GM18867 (cell line): ENCODE data around the gene DOK6.
"Not testable (repeated sequence)": the region's sequence is repeated elsewhere in the genome, so short reads cannot be mapped to it uniquely, and the experiment has no call there.

Source experiments
- ATAC-seq: cut with Tn5 transposase; IDR thresholded peaks from one replicate; pipeline ENCODE4 v1.9.1; 2021; ENCODE audit warnings: mild to moderate bottlenecking, moderate library complexity; ENCODE audit not compliant: unreplicated experiment

The DOK6 gene

DNA sequence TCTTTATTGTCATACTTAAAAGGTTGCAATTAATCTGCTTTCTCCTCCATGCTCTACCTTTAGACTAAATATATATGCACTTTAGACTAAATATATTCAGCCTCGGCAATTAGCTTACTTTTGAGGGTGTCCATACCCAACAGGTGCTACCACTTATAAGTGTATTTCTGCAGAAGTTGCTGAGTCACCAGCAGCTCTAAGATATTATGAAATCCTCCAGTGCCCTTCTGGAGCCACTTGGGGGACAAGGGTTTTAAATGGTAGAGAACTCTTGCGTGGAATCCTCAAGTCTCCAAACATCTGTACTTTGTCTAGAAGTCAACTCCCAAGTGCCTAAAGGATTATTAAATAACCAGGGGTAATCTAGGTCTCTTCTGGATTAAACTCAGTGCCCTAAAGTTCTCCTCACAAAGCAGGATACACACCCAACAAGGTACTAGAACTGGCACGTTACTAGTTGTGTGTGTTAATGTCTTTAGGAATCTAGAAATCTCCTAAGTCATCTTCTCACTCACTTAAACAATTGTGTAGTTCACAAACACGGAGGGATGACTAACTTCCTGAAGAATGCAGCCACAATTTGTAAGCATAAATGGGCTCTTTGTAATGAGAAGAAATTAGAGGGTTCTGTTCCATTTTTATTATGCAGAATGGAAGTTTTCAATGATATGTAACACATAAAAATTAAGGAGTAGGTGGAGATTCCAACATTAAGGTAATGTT is 387.3 kb downstream of the DOK6 start:
- no peak for ATAC-seq

DNA sequence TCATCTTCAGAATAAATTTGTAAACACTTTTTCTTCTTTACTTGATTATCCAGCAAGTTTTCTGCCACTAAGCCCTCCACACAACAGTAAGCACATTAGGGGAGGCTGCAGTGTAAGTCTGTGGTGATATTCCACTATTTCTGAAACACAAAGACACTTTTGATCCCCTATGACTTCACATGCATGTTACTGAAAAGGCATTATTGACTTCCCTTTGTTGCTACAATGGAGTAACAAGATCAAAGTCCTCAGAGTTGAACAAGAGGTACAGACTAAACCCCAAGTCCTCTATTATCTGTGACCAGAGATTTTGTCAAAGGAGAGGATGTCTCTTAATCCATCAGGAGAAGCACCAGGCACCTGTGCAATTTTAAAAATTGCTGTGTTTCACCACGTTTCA is 389.1 kb downstream of the DOK6 start:
- no peak for ATAC-seq

DNA sequence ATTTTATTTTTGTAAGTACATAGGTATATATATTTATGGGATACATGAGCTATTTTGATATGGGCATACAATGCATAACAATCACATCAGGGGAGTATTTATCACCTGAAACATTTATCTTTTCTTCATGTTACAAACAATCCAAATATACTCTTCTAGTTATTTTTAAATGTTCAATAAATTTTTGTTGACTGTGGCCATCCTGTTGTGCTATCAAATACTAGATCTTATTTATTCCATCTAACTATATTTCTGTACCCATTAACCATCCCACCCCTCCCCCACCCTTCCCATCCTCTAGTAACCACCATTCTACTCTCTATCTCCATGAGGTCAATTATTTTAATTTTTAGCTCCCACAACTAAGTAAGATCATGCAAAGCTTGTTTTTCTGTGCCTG is 390.0 kb downstream of the DOK6 start:
- no peak for ATAC-seq

- no peak for ATAC-seq
These were observed 395.1 kb downstream of the DOK6 start for GRCh38 chr18:69795791-69796190.

GRCh38 chr18:69804776-69805501 is 404.3 kb downstream of the DOK6 start:
- ATAC-seq: no peak

- ATAC-seq: peak; percentile 66
These were observed 407.7 kb downstream of the DOK6 start for GRCh38 chr18:69808399-69808798.

DNA sequence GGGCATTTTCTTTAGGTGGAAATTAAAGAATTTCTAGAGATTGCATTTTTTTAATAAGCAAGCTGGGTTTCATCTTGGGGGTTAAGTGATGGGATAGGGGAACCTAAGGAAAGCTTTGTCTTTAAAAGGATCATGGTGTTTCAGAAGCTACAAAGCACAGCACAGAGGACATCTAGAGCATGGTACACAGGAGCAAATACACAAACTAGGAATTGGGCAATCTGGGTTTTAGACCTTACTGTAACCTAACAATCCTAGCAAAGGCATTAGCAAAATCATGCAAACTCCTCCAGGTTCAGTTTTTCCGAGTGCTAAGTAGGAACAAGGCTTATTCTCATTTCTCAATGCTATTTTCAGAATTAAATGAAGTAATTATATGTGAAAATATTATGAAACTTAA is 412.9 kb downstream of the DOK6 start:
- ATAC-seq: no peak

GRCh38 chr18:69814861-69815385 is 414.2 kb downstream of the DOK6 start:
- ATAC-seq: no peak

- no peak for ATAC-seq
These were observed 416.8 kb downstream of the DOK6 start for GRCh38 chr18:69817335-69817940.

DNA sequence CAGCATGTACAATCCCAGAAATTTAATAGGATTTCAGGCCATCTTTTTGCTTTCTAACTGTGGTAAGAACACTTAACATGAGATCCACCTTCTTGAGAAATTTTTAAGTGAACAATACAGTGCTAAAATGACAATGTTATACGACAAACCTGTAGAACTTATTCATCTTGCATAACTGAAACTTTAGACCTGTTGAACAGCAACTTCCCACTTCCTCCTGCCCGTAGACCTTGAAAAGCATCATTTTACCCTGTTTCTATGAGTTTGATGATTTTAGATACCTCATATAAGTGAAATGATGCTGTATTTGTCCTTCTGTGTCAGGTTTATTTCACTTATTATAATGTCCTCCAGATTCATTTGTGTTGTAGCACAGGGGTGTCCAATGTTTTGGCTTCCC is 418.8 kb downstream of the DOK6 start:
- no peak for ATAC-seq

GRCh38 chr18:69820538-69820937 is 419.9 kb downstream of the DOK6 start:
- ATAC-seq: no peak

GRCh38 chr18:69830189-69830588 is 429.5 kb downstream of the DOK6 start:
- ATAC-seq: no peak

GRCh38 chr18:69834980-69835379 is 434.3 kb downstream of the DOK6 start:
- not testable (repeated sequence) for ATAC-seq

- no peak for ATAC-seq
These were observed 437.3 kb downstream of the DOK6 start for GRCh38 chr18:69838003-69838402.

DNA sequence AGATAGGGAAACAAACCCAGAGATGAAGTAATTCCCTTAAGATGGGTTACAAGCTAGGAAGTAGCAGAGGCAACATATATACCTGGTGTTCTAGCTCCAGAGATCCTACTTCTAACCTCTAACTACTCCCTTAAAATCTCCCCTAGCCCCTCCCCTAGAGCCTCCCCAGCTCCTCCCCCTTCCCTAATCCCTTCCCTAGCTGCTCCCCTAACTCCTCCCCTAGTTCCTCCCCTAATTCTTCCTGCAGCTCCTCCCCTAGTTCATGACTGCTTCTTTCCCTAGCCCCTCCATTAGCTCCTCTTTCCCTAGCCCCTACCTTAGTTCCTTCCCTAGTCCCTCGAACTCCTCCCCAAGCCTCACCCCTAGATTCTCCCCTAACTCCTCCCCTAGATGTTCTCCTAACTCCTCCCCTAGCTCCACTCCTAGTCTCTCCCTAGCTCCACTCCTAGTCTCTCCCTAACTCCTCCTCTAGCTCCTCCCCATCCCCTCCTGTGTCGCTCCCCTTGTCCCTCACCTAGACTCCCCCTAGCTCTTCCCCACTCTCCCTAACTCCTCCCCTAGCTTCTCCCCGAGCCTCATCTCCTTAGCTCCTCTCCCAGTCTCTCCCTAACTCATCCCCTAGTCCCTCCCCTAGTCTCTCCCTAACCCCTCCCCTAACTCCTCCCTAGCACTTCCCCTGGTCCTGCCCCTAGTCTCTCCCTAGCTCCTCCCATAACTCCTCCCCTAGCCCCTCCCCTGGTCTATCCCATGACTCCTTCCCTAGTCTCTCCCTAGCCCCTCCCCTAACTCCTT is 438.1 kb downstream of the DOK6 start:
- peak; percentile 58 for ATAC-seq

- no peak for ATAC-seq
These were observed 438.8 kb downstream of the DOK6 start for GRCh38 chr18:69839497-69839896.

GRCh38 chr18:69840001-69840400 is 439.3 kb downstream of the DOK6 start:
- no peak for ATAC-seq

- ATAC-seq: no peak
These were observed 439.8 kb downstream of the DOK6 start for GRCh38 chr18:69840445-69840844.

DNA sequence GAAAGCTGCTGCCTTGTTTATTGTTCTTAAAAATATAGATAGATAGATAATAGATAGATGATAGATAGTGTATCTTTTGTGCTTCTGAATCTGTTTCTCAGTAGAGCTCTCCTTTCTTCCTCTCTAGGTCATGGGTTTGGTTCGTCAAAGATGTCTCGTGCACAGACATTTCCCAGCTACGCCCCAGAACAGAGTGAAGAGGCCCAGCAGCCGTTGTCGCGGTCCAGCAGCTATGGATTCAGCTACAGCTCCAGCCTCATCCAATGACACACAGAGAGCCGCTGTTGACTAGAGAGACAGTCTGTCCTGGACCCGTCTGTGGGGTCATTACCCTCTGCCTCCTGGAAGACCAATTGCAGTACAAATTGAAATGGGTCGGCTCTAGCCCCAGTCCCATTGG is 440.4 kb downstream of the DOK6 start:
- no peak for ATAC-seq

DNA sequence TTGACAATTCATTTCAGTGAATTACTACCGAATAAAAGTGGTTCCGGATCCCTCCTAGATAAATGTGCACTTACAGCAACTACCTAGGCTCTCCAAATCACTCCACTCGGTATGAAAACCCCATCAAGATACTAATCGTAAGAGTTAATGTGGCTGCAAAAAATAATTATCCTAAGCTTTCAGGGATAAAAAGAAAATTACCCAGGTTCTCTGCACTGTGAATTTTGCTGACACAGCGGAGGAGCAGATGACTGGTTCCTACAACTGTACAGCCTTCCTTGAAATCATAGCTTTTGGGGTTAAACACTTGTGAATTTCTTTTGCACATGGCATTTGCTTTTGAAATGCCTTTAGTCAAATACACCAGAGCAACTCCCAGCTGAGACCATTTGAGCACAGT is 442.3 kb downstream of the DOK6 start:
- no peak for ATAC-seq

- no peak for ATAC-seq
These were observed 444.0 kb downstream of the DOK6 start for GRCh38 chr18:69844656-69845055.
